Measurements from ENCODE around the gene AFAP1. TPM values are rescaled to one million over a fixed set of nuclear protein-coding genes. Genes with fewer than 3 reads are reported as not detected.
"Not testable (repeated sequence)": the region's sequence is repeated elsewhere in the genome, so short reads cannot be mapped to it uniquely, and the experiment has no call there.

AFAP1 gene
- polyA plus RNA-seq, 4 donors: 20.0 to 45.8 (median 26.3) TPM

- no peak for DNase-seq (ENCODE audit: low read depth in 4 of 4, low spot score in 3 of 4)
Measured at GRCh38 chr4:7924163-7924562, 15.5 kb downstream of the AFAP1 start.

GRCh38 chr4:7922466-7922865, 17.2 kb downstream of the AFAP1 start:
- no peak for DNase-seq (ENCODE audit: low read depth in 4 of 4, low spot score in 3 of 4)

- no peak for DNase-seq (ENCODE audit: low read depth in 4 of 4, low spot score in 3 of 4)
Measured at GRCh38 chr4:7918981-7919380, 20.7 kb downstream of the AFAP1 start.

- DNase-seq (ENCODE audit: low read depth in 4 of 4, low spot score in 3 of 4): not testable (repeated sequence)
Measured at GRCh38 chr4:7918187-7918586, 21.5 kb downstream of the AFAP1 start.

- DNase-seq (ENCODE audit: low read depth in 4 of 4, low spot score in 3 of 4): no peak
Measured at GRCh38 chr4:7917669-7918068, 22.0 kb downstream of the AFAP1 start.

- no peak for DNase-seq (ENCODE audit: low read depth in 4 of 4, low spot score in 3 of 4)
Measured at GRCh38 chr4:7915875-7916242, 23.8 kb downstream of the AFAP1 start.

- no peak for DNase-seq (ENCODE audit: low read depth in 4 of 4, low spot score in 3 of 4)
Measured at GRCh38 chr4:7912826-7913225, 26.8 kb downstream of the AFAP1 start.

- no peak for DNase-seq (ENCODE audit: low read depth in 4 of 4, low spot score in 3 of 4)
Measured at GRCh38 chr4:7910952-7911578, 28.6 kb downstream of the AFAP1 start.

- no peak for DNase-seq (ENCODE audit: low read depth in 4 of 4, low spot score in 3 of 4)
Measured at GRCh38 chr4:7910263-7910896, 29.3 kb downstream of the AFAP1 start.

GRCh38 chr4:7909463-7910262, 30.0 kb downstream of the AFAP1 start:
- no peak for DNase-seq (ENCODE audit: low read depth in 4 of 4, low spot score in 3 of 4)

GRCh38 chr4:7908668-7909067, 31.0 kb downstream of the AFAP1 start:
- no peak for DNase-seq (ENCODE audit: low read depth in 4 of 4, low spot score in 3 of 4)

GRCh38 chr4:7907142-7907541, 32.5 kb downstream of the AFAP1 start:
- no peak for DNase-seq (ENCODE audit: low read depth in 4 of 4, low spot score in 3 of 4)

GRCh38 chr4:7906171-7906701, 33.4 kb downstream of the AFAP1 start:
- no peak for DNase-seq (ENCODE audit: low read depth in 4 of 4, low spot score in 3 of 4)

GRCh38 chr4:7904952-7905915, 34.4 kb downstream of the AFAP1 start:
- DNase-seq (ENCODE audit: low read depth in 4 of 4, low spot score in 3 of 4): no peak

- no peak for DNase-seq (ENCODE audit: low read depth in 4 of 4, low spot score in 3 of 4)
Measured at GRCh38 chr4:7903791-7904516, 35.7 kb downstream of the AFAP1 start.

- no peak for DNase-seq (ENCODE audit: low read depth in 4 of 4, low spot score in 3 of 4)
Measured at GRCh38 chr4:7902826-7903225, 36.8 kb downstream of the AFAP1 start.

- DNase-seq (ENCODE audit: low read depth in 4 of 4, low spot score in 3 of 4): no peak
Measured at GRCh38 chr4:7902101-7902553, 37.5 kb downstream of the AFAP1 start.

GRCh38 chr4:7901311-7901885, 38.3 kb downstream of the AFAP1 start:
- no peak for DNase-seq (ENCODE audit: low read depth in 4 of 4, low spot score in 3 of 4)

GRCh38 chr4:7900334-7900909, 39.2 kb downstream of the AFAP1 start:
- no peak for DNase-seq (ENCODE audit: low read depth in 4 of 4, low spot score in 3 of 4)
